TTC549 (cell line): ENCODE measurements around the gene MCM6.
"Not testable (repeated sequence)": the region's sequence is repeated elsewhere in the genome, so short reads cannot be mapped to it uniquely, and the experiment has no call there.

Experiments used
- FAIRE-seq: peaks from 2 replicates; lab custom pipeline; 2012; peaks lifted over from hg19 to GRCh38; lab: Jason Lieb, UNC

MCM6 gene

GRCh38 chr2:135820003-135820618 lies 56.1 kb downstream of the MCM6 start:
- no peak for FAIRE-seq

GRCh38 chr2:135818937-135819610 lies 57.2 kb downstream of the MCM6 start:
- FAIRE-seq = no peak

GRCh38 chr2:135817951-135818350 lies 58.3 kb downstream of the MCM6 start:
- no peak for FAIRE-seq

DNA sequence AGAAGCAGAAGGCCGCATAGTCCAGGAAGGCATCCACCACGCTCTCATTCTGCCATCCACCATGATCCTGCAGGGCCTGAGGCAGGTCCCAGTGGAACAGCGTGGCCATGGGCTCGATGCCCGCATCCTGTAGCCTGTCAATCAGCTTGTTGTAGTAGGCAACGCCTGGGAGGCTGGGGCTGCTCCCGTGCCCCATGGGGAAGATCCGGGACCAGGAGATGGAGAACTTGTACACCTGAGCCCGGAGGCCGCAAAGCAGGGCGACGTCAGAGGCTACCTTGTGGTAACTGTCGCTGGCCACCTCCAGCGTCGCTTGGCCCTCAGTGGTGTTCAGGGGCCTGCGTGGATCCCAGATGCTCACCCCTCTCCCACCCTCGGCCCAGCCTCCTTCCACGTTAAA lies 58.8 kb downstream of the MCM6 start:
- no peak for FAIRE-seq

DNA sequence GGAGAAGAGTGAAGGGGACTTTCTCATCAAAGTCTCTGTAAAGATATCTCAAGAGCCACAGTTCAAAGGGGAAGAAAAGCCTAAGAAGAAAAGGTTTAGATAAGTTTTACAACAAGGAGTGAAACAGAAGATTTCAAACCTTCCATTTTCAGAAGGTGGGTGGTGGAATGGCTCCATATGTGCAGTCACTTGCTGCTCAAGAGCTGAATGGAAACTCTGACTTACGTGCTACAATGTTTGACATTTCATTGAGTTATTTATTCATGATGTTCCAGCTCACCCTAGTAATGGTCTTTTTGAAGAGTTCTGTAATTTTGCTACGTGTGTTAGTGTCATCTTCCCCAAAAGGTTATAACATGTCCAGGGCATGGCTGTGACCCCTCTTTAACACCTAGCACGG lies 61.0 kb downstream of the MCM6 start:
- no peak for FAIRE-seq

GRCh38 chr2:135812907-135813511 lies 63.2 kb downstream of the MCM6 start:
- no peak for FAIRE-seq

DNA sequence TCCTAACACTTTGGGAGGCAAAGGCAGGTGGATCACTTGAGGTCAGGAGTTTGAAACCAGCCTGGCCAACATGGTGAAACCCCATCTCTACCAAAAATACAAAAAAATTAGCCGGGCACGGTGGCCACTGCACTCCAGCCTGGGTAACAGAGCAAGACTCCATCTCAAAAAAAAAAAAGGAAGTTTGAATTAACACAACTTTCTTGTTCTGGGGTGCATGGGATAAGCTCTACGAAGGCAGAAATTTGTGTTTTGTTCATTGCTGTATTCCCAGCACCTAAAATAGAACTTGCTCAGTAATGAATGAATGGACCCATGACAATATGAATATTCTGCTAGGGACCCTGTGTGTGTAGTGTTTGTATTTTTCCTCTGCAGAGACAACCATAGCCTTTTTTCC lies 68.4 kb downstream of the MCM6 start:
- FAIRE-seq = not testable (repeated sequence)

DNA sequence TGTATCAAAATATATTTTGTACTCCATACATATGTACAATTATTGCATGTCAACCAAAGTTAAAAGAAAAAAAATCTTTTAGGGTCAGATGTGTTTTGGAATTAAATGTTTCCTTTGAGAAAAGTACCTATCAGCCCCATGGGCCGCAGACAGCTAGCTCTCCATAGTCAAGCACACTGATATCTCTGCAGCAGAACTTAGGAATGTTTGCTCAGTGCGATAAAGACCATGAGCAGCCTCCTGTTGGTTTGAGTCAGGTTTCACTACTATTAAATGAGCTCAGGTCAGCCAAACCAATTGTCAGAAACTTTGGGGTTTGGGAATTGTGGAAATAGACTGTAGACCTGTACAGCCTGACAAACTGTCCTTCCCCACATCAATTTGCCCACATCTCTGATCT lies 73.0 kb downstream of the MCM6 start:
- FAIRE-seq = no peak

DNA sequence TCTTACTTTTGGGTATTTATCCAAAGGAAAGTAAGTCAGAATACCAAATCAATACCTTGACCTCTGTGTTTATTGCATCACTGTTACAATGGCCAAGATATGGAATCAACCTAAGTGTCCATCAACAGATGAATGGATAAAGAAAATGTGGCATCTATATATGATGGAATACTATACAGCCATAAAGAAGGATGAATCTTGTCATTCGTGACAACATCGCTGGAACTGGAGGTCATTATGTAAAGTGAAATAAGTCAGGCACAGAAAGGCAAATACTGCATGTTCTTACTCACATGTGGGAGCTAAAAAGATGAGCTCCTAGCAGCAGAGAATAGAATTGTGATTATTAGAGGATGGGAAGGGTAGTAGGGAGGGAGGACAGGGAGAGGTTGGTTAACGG lies 73.9 kb downstream of the MCM6 start:
- FAIRE-seq = no peak

DNA sequence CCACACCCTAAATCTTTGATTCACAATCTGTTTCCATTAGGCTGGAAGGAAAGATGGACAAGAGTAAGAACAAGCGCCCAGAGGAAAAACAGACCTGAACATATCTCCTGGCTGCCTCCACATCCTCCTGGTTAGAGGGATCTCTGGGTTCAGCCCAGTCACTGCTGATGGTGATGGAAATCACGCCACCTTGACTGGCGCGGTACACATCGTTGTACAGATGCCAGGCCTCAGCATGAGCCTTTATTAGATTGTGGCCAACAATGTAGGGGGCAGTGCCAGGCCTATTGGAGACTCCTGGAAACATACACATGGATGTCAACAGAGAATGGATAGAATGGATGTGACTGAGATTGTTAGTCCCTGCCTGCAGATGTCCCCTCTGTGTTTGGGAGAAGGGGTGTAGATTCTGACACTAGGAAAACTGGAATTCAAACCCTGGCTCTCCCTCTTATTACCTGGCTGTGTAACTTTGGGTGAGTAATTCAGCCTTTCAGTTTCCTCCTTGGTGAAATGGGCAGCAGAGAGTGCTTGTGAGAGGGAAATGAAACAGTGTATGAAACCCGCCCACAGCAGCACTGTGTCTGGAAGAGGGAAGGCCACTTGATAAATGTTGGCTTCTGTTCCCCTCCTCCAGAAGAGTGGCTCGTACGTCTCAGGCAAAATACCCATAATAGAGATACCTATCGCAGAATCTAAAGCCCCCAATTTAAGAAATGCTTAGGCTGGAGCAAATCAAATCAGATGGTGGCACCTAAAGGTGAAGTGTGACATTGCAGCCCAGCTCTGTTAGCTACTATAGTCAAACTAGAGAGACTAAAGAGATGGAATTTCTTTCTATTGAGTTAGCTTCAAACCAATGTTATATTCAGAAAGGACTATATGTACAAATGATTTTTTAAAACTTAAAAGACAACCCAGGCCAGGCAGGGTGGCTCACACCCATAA lies 75.5 kb downstream of the MCM6 start:
- no peak for FAIRE-seq

- FAIRE-seq = no peak
These were observed 76.5 kb downstream of the MCM6 start for GRCh38 chr2:135799738-135800137.

DNA sequence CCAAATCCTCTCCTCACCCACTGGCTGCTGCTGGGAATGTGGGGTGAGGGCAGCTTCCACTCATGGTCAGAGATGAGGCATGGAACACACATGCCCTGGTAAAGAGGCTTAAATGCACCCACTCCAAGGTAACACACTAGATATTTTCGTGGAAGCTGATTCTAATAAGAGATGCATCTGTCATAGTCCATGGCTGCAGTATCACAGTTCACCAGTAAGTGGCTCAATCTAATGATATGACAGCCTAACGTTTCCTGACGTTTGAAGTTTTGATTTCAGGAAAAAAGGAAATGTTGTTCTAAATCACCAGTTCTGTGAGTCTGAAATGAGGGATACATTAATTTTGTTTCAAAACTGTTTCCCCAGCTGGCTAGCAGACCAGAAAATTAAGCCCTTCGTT lies 77.5 kb downstream of the MCM6 start:
- FAIRE-seq = no peak

GRCh38 chr2:135798275-135798705 lies 78.0 kb downstream of the MCM6 start:
- no peak for FAIRE-seq

- FAIRE-seq = peak; percentile 54
These were observed 78.6 kb downstream of the MCM6 start for GRCh38 chr2:135797497-135798274.

- FAIRE-seq = no peak
These were observed 79.6 kb downstream of the MCM6 start for GRCh38 chr2:135796606-135797005.

DNA sequence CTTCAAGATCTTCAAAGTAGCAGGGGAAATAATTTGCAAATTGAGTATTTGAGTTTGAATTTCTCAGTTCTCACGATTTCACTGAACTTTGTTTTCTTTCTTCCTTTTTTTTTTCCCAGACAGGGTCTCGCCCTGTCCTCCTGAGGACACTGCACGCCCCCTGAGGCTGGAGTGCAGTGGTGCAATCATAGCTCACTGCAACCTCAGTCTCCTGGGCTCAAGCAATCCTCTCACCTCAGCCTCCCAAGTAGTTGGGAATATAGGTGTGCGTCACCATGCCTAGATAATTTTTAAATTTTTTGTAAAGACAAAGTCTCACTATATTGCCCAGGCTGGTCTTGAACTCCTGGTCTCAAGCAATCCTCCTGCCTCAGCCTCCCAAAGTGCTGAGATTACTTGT lies 80.6 kb downstream of the MCM6 start:
- FAIRE-seq = not testable (repeated sequence)

DNA sequence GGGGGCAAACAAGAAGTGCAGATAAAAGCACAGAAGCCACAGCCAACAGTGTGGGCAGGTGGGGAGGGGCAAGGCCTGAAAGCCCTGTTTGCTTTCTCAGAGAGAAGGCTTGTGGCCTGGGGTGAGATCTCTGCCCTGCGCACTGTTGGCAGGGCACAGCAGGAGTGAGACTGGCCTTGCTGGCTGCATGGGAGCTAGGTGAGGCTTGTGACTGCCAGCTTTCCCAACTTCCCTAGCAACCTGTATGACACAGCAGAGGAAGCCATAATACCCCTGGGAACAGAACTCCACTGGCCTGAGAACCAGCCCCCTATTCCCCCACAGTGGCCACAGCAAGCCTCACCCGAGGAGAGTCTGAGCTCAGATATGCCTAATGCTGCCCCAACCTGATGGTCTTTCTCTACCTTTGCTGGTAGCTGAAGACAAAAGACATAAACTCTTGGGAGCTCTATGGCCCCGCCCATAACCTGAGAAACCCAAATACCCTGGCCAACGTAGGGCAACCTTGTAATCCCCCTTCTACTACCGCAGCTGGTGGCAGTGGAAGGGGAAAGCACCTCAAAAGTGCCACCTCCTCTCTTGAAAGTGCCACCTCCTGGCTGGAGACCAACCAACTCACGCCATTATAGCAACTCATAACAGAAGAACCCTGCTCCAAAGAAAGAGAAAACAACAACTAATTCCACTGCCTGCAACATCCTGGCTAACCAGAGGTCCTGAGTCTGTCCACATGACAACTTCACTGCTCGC lies 83.7 kb downstream of the MCM6 start:
- FAIRE-seq = no peak

DNA sequence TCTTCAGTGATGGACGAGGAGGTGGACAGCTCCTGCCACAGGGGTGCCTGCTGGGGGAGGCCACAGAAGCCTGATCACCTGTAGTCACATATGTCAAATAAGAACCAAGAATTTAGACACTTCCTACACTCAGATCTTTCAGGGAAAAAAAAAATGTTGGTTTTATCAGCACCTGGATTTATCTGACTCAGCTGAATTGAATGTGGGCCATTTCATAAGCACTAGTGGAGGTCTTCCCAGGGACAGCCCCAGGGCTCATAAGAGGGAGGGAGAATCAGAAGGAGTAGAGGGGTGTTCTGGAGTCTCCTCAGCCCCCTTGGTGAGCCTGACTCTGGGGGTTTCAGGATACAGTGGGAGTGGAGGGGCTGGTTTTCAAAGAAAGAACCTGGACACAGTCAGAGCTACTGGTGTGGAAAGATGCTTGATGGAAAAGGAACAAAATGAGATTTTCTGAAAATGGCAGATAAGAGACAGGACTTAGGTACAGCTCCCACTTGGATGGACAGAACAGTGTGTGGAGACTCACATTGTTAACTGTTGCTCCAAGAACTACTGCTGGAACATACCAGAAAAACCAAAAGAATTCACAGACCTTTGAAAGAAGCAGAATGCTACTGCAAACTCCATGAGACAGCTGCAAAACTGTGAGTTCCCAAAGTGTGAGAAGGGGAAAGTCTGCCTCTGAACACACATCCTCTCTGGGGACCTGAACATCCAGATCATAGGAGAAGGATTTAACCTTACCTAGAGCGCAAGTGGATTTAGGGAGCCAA lies 84.6 kb downstream of the MCM6 start:
- FAIRE-seq = no peak

DNA sequence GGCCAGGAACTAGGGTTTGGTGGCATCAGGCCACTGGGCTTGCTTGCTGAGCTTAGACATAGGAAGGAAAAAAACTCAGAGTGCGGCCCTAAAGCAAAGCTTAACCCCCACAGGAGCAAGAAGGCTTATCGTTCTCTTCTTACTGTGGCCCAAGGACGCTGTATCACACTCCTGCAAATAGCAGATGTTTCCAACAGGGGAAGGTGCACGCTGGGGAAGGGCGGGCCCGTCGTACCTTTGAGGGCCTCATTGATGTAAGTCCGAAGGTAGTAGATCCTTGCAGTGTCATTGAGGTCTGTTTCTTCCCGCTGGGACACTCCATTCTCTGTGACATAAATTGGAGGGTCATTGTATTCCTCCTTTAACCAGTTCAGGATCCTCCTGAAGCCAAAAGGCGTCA lies 85.8 kb downstream of the MCM6 start:
- FAIRE-seq = no peak
